HepG2 (cell line): ENCODE measurements around the gene SUSD6. TPM values are rescaled to one million over a fixed set of nuclear protein-coding genes. Genes with fewer than 3 reads are reported as not detected.

Experiments used
- ATAC-seq: fragments of 200-7000 bp; cut with Tn5 transposase; 3 replicates; pipeline ENCODE4 v1.9.1; 2020; ENCODE audit warnings: mild to moderate bottlenecking, moderate library complexity
- BruUV-seq: library from RNA; stranded (reverse); fragments of 400-500 nt; replicated peaks from 2 replicates; lab custom pipeline; 2021; lab: Mats Ljungman, UMichigan
- CTCF ChIA-PET: fragments of 300-600 bp; formaldehyde crosslinking; extraction: SDS; loops from one replicate; lab custom pipeline; 2021; ENCODE audit warnings: low total read pairs, inconsistent platforms, low intra/inter-chr PET ratio; lab: Yijun Ruan, JAX
- POLR2A ChIA-PET: fragments of 350-600 bp; sonication (Branson Sonifier 250); formaldehyde crosslinking; loops from one replicate; lab custom pipeline; 2020; ENCODE audit warnings: antibody characterized with exemption, inconsistent platforms; lab: Yijun Ruan, JAX
- DNase-seq: peaks from one replicate; pipeline ENCODE4 v3.0.0-alpha.2; 2015; ENCODE audit warnings: low spot score
- FAIRE-seq: peaks from 3 replicates; lab custom pipeline; 2011; peaks lifted over from hg19 to GRCh38; lab: Jason Lieb, UNC
- H2AFZ ChIP-seq: one replicate; pipeline ENCODE4 v1.6.1; 2011; ENCODE audit warnings: low read length, inconsistent platforms
- H3K27ac ChIP-seq: fragments of 300-600 bp; 3 replicates; pipeline ENCODE4 v1.8.0; 2011; ENCODE audit warnings: mixed run types, mild to moderate bottlenecking, mixed read lengths, low read length, inconsistent platforms; ENCODE audit not compliant: insufficient read depth; ENCODE audit errors: extremely low read length
- H3K27me3 ChIP-seq, 2 experiments: fragments of 200-600 bp in 1 of 2; 2 replicates in 1 of 2; 3 replicates in 1 of 2; pipeline versions ENCODE4 v1.6.0 to v1.8.0; 2011; ENCODE audit warnings: low read length in 2 of 2, mild to moderate bottlenecking in 2 of 2, moderate library complexity in 2 of 2, inconsistent platforms in 1 of 2; ENCODE audit not compliant: insufficient read depth in 2 of 2, control insufficient read depth in 1 of 2
- H3K36me3 ChIP-seq, 2 experiments: fragments of 200-600 bp in 1 of 2; replicated peaks in 1 of 2; 2 replicates in 1 of 2; 3 replicates in 1 of 2; pipeline versions ENCODE4 v1.5.1 to v1.8.0; 2011; ENCODE audit warnings: low read length in 2 of 2, inconsistent platforms in 1 of 2; ENCODE audit not compliant: insufficient read depth in 2 of 2, control insufficient read depth in 1 of 2
- H3K4me1 ChIP-seq: 2 replicates; pipeline ENCODE4 v1.5.1; 2012; ENCODE audit warnings: low read length, inconsistent platforms; ENCODE audit not compliant: insufficient read depth
- H3K4me2 ChIP-seq: 2 replicates; pipeline ENCODE4 v1.6.0; 2011; ENCODE audit warnings: low read depth, low read length, inconsistent platforms
- H3K4me3 ChIP-seq, 3 experiments: fragments of 200-600 bp in 1 of 3; sonication (generic), shearing (Covaris generic) in 1 of 3; replicated peaks in 1 of 3; 2 replicates each; pipeline ENCODE4 v1.5.1; 2011 to 2016; ENCODE audit warnings: low read length in 3 of 3, inconsistent platforms in 2 of 3, low read depth in 2 of 3, mild to moderate bottlenecking in 2 of 3, control low read depth in 1 of 3, mixed read lengths in 1 of 3; ENCODE audit not compliant: insufficient read depth in 1 of 3
- H3K79me2 ChIP-seq: one replicate; pipeline ENCODE4 v1.6.1; 2011; ENCODE audit warnings: low read length, inconsistent platforms; ENCODE audit not compliant: insufficient read depth
- H3K9ac ChIP-seq: 2 replicates; pipeline ENCODE4 v1.6.0; 2011; ENCODE audit warnings: mild to moderate bottlenecking, low read depth, low read length, inconsistent platforms; ENCODE audit not compliant: insufficient read depth
- H3K9me3 ChIP-seq: 2 replicates; pipeline ENCODE4 v1.5.1; 2012; ENCODE audit warnings: mild to moderate bottlenecking, low read length
- H4K20me1 ChIP-seq: 2 replicates; pipeline ENCODE4 v1.6.0; 2011; ENCODE audit warnings: inconsistent platforms, mild to moderate bottlenecking, low read length, moderate library complexity; ENCODE audit not compliant: insufficient read depth
- ATF7-NPFF ChIP-seq: sonication (generic); formaldehyde crosslinking; IDR thresholded peaks from 2 replicates; pipeline ENCODE4 v1.8.1; 2023; ENCODE audit warnings: mild to moderate bottlenecking, low read depth, missing genetic modification reagents, moderate library complexity
- ATM ChIP-seq: fragments of 450-650 bp; IDR thresholded peaks from 2 replicates; pipeline ENCODE4 v1.7.1; 2017; ENCODE audit warnings: mild to moderate bottlenecking, borderline replicate concordance
- NFYC ChIP-seq: IDR thresholded peaks from 2 replicates; pipeline ENCODE4 v1.6.1; 2016; ENCODE audit warnings: missing genetic modification reagents, missing compliant biosample characterization
- NR1H2 ChIP-seq: sonication (generic); formaldehyde crosslinking; IDR thresholded peaks from 2 replicates; pipeline ENCODE4 v1.8.1; 2022; ENCODE audit warnings: low read depth, missing genetic modification reagents, borderline replicate concordance
- SIX4 ChIP-seq: sonication (generic); formaldehyde crosslinking; IDR thresholded peaks from 2 replicates; pipeline ENCODE4 v1.4.0; 2020; ENCODE audit warnings: missing genetic modification reagents
- SMAD9 ChIP-seq: sonication (generic); formaldehyde crosslinking; IDR thresholded peaks from 2 replicates; pipeline ENCODE4 v1.5.1; 2020; ENCODE audit warnings: mild to moderate bottlenecking, missing genetic modification reagents
- U2AF2 ChIP-seq: fragments of 200-400 bp; formaldehyde crosslinking; IDR thresholded peaks from 2 replicates; pipeline ENCODE4 v1.6.1; 2017; ENCODE audit warnings: low read depth, mild to moderate bottlenecking, low read length
- XBP1 ChIP-seq: sonication (generic); formaldehyde crosslinking; IDR thresholded peaks from 2 replicates; pipeline ENCODE4 v1.5.0; 2020; ENCODE audit warnings: missing genetic modification reagents
- ZFP37 ChIP-seq: sonication (generic); formaldehyde crosslinking; IDR thresholded peaks from 2 replicates; pipeline ENCODE4 v1.4.0; 2020; ENCODE audit warnings: missing genetic modification reagents, borderline replicate concordance
- ZNF674 ChIP-seq: sonication (generic); formaldehyde crosslinking; IDR thresholded peaks from 2 replicates; pipeline ENCODE4 v1.5.0; 2020; ENCODE audit warnings: low read depth, mild to moderate bottlenecking, missing genetic modification reagents
- WGBS: methylation state at CpG from one replicate; pipeline ENCODE4 v1.1.6; 2017; ENCODE audit warnings: low lambda C conversion rate; 5-methylcytosine and 5-hydroxymethylcytosine counted together
- in situ Hi-C: cut with HindIII; loops from 2 replicates; pipeline ENCODE4 v1.10.0; 2017; ENCODE audit warnings: low pct_unique_long_range_greater_than_20kb; ENCODE audit not compliant: extremely low pct_ligation_motif_present
- intact Hi-C: fragments of 100-400 bp; cut with micrococcal nuclease; formaldehyde crosslinking; loops from one replicate; pipeline ENCODE4 v1.10.0; 2022; ENCODE audit not compliant: unreplicated experiment
- polyA plus RNA-seq, 8 experiments: library from polyadenylated mRNA; depleted of rRNA in 3 of 8; stranded (reverse) in 7 of 8; unstranded in 1 of 8; fragments of >200 nt; fragmentation: Illumina TruSeq in 4 of 8; extraction: Trizol in 4 of 8; gene quantifications; 2 replicates each; pipeline versions ENCODE4 v1.2.1 to v1.2.3, GENCODE V29; 2011 to 2016; ENCODE audit warnings: low read depth in 4 of 8, missing spikeins in 1 of 8, mixed read lengths in 1 of 8; ENCODE audit not compliant: insufficient read depth in 1 of 8
- total RNA-seq, 5 experiments: library from RNA; depleted of rRNA; stranded (reverse); fragments of >200 nt; fragmentation: Illumina TruSeq; extraction: Trizol; gene quantifications; 2 replicates each; pipeline ENCODE4 v1.2.3, GENCODE V29; 2016; ENCODE audit warnings: low read depth in 1 of 5
- TF ChIP-seq, protein P1 (sequence below): sonication (generic); formaldehyde crosslinking; IDR thresholded peaks from 2 replicates; pipeline ENCODE4 v1.4.0; 2020; ENCODE audit warnings: missing genetic modification reagents
- TF ChIP-seq, protein P2 (sequence below): sonication (generic); formaldehyde crosslinking; IDR thresholded peaks from 2 replicates; pipeline ENCODE4 v1.4.0; 2020; ENCODE audit warnings: mild to moderate bottlenecking, missing genetic modification reagents

The SUSD6 gene
- total and polyA plus RNA-seq, 2 of the 13 experiments (the other 11 are each of a cell fraction or from before 2014, with no cell fraction given): 7.2 to 7.4 TPM

DNA sequence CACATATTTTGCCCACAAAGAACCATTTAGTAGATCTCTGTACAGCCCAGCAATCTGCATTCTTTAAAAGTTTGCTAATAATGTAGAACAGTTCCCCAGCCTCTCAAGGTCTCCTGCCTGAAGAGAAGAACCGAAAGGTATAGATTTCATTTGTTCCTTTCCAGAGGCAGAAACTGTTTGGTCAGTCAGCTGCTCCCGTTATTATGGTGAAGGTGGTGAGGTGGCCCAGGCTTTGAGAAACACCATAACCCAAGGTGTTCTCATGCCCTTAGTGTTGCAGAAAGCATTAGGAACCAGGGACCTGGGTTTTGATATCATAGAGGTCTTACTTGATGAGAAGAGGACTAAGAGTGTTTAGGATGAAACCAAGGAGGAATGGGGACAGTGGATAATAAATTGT is 65.3 kb downstream of the SUSD6 start:
- H3K36me3 ChIP-seq: no peaks in the 10 kb centered on the region; a peak in 1 of 5 replicates
- WGBS: 93% methylated on average over 2 of the region's 2 CpGs
- ATAC-seq (no peak), FAIRE-seq (no peak), DNase-seq (no peak)
- no peak overlapping the region for H2AFZ ChIP-seq
- no peak overlapping the region for H3K9ac ChIP-seq
- CTCF ChIA-PET: no interaction called here
- no TSS peak for BruUV-seq
- H3K4me1 ChIP-seq: peaks cover 32% of the 10 kb centered on the region
- no peak overlapping the region for H3K4me2 ChIP-seq
- H3K79me2 ChIP-seq: peaks cover 2% of the 10 kb centered on the region
- no peak overlapping the region for H3K4me3 ChIP-seq
- no peaks in the 10 kb centered on the region for H3K27me3 ChIP-seq
- in situ Hi-C loops (no loop called here), intact Hi-C loops (no loop called here)
- no peak for TF ChIP-seq ZNF674
- TF ChIP-seq, protein P1, sequence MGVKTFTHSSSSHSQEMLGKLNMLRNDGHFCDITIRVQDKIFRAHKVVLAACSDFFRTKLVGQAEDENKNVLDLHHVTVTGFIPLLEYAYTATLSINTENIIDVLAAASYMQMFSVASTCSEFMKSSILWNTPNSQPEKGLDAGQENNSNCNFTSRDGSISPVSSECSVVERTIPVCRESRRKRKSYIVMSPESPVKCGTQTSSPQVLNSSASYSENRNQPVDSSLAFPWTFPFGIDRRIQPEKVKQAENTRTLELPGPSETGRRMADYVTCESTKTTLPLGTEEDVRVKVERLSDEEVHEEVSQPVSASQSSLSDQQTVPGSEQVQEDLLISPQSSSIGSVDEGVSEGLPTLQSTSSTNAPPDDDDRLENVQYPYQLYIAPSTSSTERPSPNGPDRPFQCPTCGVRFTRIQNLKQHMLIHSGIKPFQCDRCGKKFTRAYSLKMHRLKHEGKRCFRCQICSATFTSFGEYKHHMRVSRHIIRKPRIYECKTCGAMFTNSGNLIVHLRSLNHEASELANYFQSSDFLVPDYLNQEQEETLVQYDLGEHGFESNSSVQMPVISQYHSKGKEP: no peak
- no peak for TF ChIP-seq NFYC
- no peak for TF ChIP-seq ATF7-NPFF (CRISPR knock-in tag)
- TF ChIP-seq NR1H2: no peak
- TF ChIP-seq, protein P2, sequence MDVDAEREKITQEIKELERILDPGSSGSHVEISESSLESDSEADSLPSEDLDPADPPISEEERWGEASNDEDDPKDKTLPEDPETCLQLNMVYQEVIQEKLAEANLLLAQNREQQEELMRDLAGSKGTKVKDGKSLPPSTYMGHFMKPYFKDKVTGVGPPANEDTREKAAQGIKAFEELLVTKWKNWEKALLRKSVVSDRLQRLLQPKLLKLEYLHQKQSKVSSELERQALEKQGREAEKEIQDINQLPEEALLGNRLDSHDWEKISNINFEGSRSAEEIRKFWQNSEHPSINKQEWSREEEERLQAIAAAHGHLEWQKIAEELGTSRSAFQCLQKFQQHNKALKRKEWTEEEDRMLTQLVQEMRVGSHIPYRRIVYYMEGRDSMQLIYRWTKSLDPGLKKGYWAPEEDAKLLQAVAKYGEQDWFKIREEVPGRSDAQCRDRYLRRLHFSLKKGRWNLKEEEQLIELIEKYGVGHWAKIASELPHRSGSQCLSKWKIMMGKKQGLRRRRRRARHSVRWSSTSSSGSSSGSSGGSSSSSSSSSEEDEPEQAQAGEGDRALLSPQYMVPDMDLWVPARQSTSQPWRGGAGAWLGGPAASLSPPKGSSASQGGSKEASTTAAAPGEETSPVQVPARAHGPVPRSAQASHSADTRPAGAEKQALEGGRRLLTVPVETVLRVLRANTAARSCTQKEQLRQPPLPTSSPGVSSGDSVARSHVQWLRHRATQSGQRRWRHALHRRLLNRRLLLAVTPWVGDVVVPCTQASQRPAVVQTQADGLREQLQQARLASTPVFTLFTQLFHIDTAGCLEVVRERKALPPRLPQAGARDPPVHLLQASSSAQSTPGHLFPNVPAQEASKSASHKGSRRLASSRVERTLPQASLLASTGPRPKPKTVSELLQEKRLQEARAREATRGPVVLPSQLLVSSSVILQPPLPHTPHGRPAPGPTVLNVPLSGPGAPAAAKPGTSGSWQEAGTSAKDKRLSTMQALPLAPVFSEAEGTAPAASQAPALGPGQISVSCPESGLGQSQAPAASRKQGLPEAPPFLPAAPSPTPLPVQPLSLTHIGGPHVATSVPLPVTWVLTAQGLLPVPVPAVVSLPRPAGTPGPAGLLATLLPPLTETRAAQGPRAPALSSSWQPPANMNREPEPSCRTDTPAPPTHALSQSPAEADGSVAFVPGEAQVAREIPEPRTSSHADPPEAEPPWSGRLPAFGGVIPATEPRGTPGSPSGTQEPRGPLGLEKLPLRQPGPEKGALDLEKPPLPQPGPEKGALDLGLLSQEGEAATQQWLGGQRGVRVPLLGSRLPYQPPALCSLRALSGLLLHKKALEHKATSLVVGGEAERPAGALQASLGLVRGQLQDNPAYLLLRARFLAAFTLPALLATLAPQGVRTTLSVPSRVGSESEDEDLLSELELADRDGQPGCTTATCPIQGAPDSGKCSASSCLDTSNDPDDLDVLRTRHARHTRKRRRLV (CRISPR knock-in tag): no peak
- no peak for TF ChIP-seq SIX4
- TF ChIP-seq U2AF2: no peak
- no peak for TF ChIP-seq ATM
- TF ChIP-seq ZFP37 (CRISPR knock-in tag): no peak
- no peak for TF ChIP-seq XBP1 (CRISPR knock-in tag)
- no peak for TF ChIP-seq SMAD9 (CRISPR knock-in tag)
- H4K20me1 ChIP-seq: no peaks in the 10 kb centered on the region
- H3K9me3 ChIP-seq: no peaks in the 10 kb centered on the region
- no peak overlapping the region for H3K27ac ChIP-seq
- POLR2A ChIA-PET: no interaction called here
